HFF-Myc (cell line): Measurements from ENCODE around the gene BUB1.

ENCODE experiments used
- DNase-seq: peaks from one replicate; pipeline ENCODE4 v3.0.0-alpha.2; 2011; ENCODE audit warnings: low read depth; ENCODE audit errors: extremely low read depth
- H3K4me3 ChIP-seq: replicated peaks from 2 replicates; pipeline ENCODE4 v1.5.1; 2011; ENCODE audit warnings: low read depth, mild to moderate bottlenecking, control low read depth, low read length
- CTCF ChIP-seq: IDR thresholded peaks from 2 replicates; pipeline ENCODE4 v1.5.1; 2012; ENCODE audit warnings: mild to moderate bottlenecking, low read depth, low read length, control low read depth; ENCODE audit errors: missing control alignments

BUB1 gene

GRCh38 chr2:110718990-110719389 is 41.1 kb upstream of the BUB1 start:
- no peak overlapping the region for H3K4me3 ChIP-seq
- no peak for TF ChIP-seq CTCF
- no peak for DNase-seq

- H3K4me3 ChIP-seq: no peak overlapping the region
- no peak for TF ChIP-seq CTCF
- DNase-seq: no peak
These were observed 40.5 kb upstream of the BUB1 start for GRCh38 chr2:110718382-110718781.

GRCh38 chr2:110717734-110718133 is 39.9 kb upstream of the BUB1 start:
- no peak for TF ChIP-seq CTCF
- DNase-seq: no peak
- no peak overlapping the region for H3K4me3 ChIP-seq

GRCh38 chr2:110716959-110717645 is 39.2 kb upstream of the BUB1 start:
- no peak overlapping the region for H3K4me3 ChIP-seq
- no peak for DNase-seq
- TF ChIP-seq CTCF: no peak

- no peak for DNase-seq
- H3K4me3 ChIP-seq: no peak overlapping the region
- no peak for TF ChIP-seq CTCF
These were observed 36.8 kb upstream of the BUB1 start for GRCh38 chr2:110714452-110715224.

GRCh38 chr2:110713513-110714362 is 35.9 kb upstream of the BUB1 start:
- H3K4me3 ChIP-seq: no peak overlapping the region
- TF ChIP-seq CTCF: no peak
- no peak for DNase-seq
